Thymus (tissue), 11 donors: ENCODE measurements around the gene IFRD1. TPM values are rescaled to one million over a fixed set of nuclear protein-coding genes. Genes with fewer than 3 reads are reported as not detected.

Experiments
- DNase-seq, 9 donors: peaks; one replicate each; pipeline ENCODE4 v3.0.0-alpha.2; 2013; ENCODE audit warnings: low spot score in 9 of 9, low read depth in 6 of 9, missing footprints in 1 of 9
- H3K27ac ChIP-seq, 2 donors: one replicate each; pipeline ENCODE4 v1.5.1; 2013; ENCODE audit warnings: control low read depth in 1 of 2, low read depth in 1 of 2, low read length in 1 of 2, mild to moderate bottlenecking in 1 of 2, moderate library complexity in 1 of 2
- H3K27me3 ChIP-seq, 2 donors: one replicate each; pipeline ENCODE4 v1.5.1; 2013; ENCODE audit warnings: low read length in 1 of 2; ENCODE audit not compliant: control insufficient read depth in 2 of 2, insufficient read depth in 1 of 2
- H3K36me3 ChIP-seq, 2 donors: one replicate each; pipeline ENCODE4 v1.5.1; 2013; ENCODE audit warnings: low read length in 1 of 2, mild to moderate bottlenecking in 1 of 2, moderate library complexity in 1 of 2; ENCODE audit not compliant: control insufficient read depth in 2 of 2, insufficient read depth in 2 of 2
- H3K4me1 ChIP-seq, 2 donors: one replicate each; pipeline ENCODE4 v1.5.1; 2013; ENCODE audit warnings: low read length in 2 of 2; ENCODE audit not compliant: control insufficient read depth in 2 of 2, insufficient read depth in 2 of 2
- H3K4me3 ChIP-seq, 2 donors: one replicate each; pipeline ENCODE4 v1.5.1; 2013; ENCODE audit warnings: low read length in 2 of 2, control low read depth in 1 of 2, mild to moderate bottlenecking in 1 of 2
- H3K9me3 ChIP-seq, 2 donors: one replicate each; pipeline ENCODE4 v1.5.1; 2013; ENCODE audit warnings: low read length in 1 of 2, mild to moderate bottlenecking in 1 of 2; ENCODE audit not compliant: control insufficient read depth in 2 of 2, insufficient read depth in 1 of 2
- WGBS: extraction: QIAGEN DNeasy Blood & Tissue Kit; methylation state at CpG from one replicate; pipeline ENCODE4 v1.1.7; 2013; 5-methylcytosine and 5-hydroxymethylcytosine counted together
- polyA plus RNA-seq: library from polyadenylated mRNA; stranded (reverse); fragments of 200-250 nt; gene quantifications from one replicate; pipeline ENCODE4 v1.2.3, GENCODE V29; 2013
- total RNA-seq: library from RNA; stranded (reverse); fragments of 120-200 nt; gene quantifications from one replicate; pipeline ENCODE4 v1.2.4, GENCODE V29; 2013
- donor health status: healthy.

IFRD1 gene
- total and polyA plus RNA-seq, 2 donors = 23.2 to 63.0 TPM

DNA sequence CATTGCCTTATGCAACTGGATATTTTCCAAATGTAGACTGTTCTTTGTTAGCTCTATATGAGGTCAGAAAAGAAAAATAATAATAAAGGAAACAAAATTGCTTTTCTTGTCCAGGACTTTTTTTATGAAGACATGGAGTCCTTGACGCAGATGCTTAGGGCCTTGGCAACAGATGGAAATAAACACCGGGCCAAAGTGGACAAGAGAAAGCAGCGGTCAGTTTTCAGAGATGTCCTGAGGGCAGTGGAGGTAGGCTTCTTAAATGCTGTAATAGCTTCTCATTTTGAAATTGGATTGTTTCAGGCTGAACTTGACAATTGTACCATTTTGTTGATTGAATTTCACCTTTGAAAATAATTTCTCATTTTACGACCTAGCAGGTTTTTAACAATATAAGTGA, 17.6 kb downstream of the IFRD1 start:
- Histone ChIP-seq H3K27ac (no peak overlapping the region), H3K36me3 (peaks cover 26 to 71% of the 10 kb centered on the region in 2 donors), H3K4me1 (no peaks in the 10 kb centered on the region), H3K4me3 (no peak overlapping the region), H3K27me3 (no peaks in the 10 kb centered on the region), H3K9me3 (no peaks in the 10 kb centered on the region)
- WGBS = over 99% methylated on average over 4 of the region's 4 CpGs
- no peak for DNase-seq

DNA sequence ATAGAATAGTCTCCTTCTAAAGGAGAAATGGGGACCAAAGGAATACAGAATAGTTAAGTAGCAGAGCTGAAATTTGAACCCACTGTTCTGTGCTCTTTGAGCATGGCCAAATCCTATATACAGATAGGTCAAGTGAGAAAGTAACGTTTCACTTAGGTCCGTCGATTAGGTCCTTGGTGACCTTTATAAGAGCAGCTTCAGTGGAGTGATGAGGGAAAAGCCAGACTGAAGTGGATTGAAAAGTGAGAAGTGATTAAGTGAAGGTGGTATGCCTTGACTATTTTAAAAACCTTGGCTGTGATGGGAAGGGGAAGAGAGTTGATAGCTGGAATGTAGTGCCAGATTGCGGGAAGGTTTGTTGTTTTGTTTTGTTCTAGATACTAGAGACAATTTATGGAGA, 19.9 kb downstream of the IFRD1 start:
- WGBS = 86% methylated on average over 4 of the region's 4 CpGs
- Histone ChIP-seq H3K4me3 (no peak overlapping the region), H3K36me3 (peaks cover 31 to 60% of the 10 kb centered on the region in 2 donors), H3K4me1 (no peaks in the 10 kb centered on the region), H3K27ac (no peak overlapping the region), H3K27me3 (no peaks in the 10 kb centered on the region), H3K9me3 (no peaks in the 10 kb centered on the region)
- DNase-seq = no peak

- Histone ChIP-seq H3K4me1 (no peaks in the 10 kb centered on the region), H3K27me3 (no peaks in the 10 kb centered on the region), H3K27ac (no peak overlapping the region), H3K4me3 (no peak overlapping the region), H3K36me3 (peaks cover 18 to 33% of the 10 kb centered on the region in 2 donors), H3K9me3 (no peaks in the 10 kb centered on the region)
- WGBS = 98% methylated on average over 8 of the region's 8 CpGs
- DNase-seq = no peak
Observed at GRCh38 chr7:112476390-112477052, 26.3 kb downstream of the IFRD1 start.

- no peaks in the 10 kb centered on the region for H3K9me3 ChIP-seq
- no peaks in the 10 kb centered on the region for H3K27me3 ChIP-seq
- no peak overlapping the region for H3K27ac ChIP-seq
- H3K36me3 ChIP-seq = peaks cover 2 to 10% of the 10 kb centered on the region in 2 donors
- no peak for DNase-seq
- no peaks in the 10 kb centered on the region for H3K4me1 ChIP-seq
- H3K4me3 ChIP-seq = no peak overlapping the region
- 93% methylated on average over 2 of the region's 2 CpGs for WGBS
Observed at GRCh38 chr7:112481121-112481736, 31.0 kb downstream of the IFRD1 start.

GRCh38 chr7:112481833-112482670, 31.8 kb downstream of the IFRD1 start:
- Histone ChIP-seq H3K27me3 (no peaks in the 10 kb centered on the region), H3K4me1 (no peaks in the 10 kb centered on the region), H3K9me3 (no peaks in the 10 kb centered on the region), H3K27ac (no peak overlapping the region), H3K4me3 (no peak overlapping the region), H3K36me3 (peaks cover 0 to 5% of the 10 kb centered on the region in 2 donors)
- 91% methylated on average over 3 of the region's 3 CpGs for WGBS
- no peak for DNase-seq

DNA sequence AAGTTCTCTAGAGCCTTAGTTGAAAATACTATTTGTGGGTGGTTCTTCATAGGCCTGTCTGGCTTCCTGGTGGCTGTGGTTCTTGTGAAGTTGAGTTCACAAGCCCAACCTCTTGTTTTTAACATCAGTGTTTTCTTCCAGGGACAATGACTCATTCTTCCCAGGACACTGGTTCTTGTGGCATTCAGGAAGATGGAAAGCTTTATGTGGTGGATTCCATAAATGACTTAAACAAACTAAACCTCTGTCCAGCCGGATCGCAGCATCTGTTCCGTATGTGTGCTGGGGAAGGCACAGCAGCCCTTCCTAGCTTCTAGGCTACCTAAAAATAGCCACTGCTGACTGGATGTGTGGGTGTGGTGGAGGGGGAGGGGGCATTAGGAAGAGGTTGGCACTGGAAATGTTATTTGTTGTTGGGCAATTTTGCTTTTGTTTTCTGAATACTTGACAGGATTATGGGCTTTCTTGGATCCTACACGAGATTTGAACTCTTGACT, 34.5 kb downstream of the IFRD1 start:
- Histone ChIP-seq H3K4me1 (no peaks in the 10 kb centered on the region), H3K27ac (no peak overlapping the region), H3K36me3 (no peaks in the 10 kb centered on the region), H3K4me3 (no peak overlapping the region), H3K9me3 (no peaks in the 10 kb centered on the region), H3K27me3 (no peaks in the 10 kb centered on the region)
- over 99% methylated on average over 4 of the region's 4 CpGs for WGBS
- no peak for DNase-seq

DNA sequence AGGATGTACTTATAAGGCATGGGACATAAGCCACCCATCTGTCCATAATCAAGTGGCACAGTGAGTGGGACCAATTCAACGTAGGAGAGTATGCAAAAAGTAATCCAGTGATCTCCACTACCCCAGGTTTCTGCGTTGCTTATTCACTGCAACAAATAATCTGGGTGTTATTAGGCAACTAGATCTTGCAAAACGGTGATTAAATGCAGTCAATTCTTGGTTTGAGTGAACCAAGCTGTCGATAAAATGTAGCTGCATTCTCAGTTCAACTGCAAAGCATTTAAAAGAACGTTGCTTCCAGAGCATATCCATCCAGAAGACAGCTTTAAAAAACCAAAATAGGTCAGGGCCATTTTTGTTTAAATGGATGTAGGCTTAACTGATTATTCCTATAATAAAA, 35.5 kb downstream of the IFRD1 start:
- Histone ChIP-seq H3K36me3 (no peaks in the 10 kb centered on the region), H3K4me3 (no peak overlapping the region), H3K9me3 (no peaks in the 10 kb centered on the region), H3K4me1 (no peaks in the 10 kb centered on the region), H3K27ac (no peak overlapping the region), H3K27me3 (no peaks in the 10 kb centered on the region)
- 84% methylated on average over 5 of the region's 5 CpGs for WGBS
- DNase-seq = no peak

DNA sequence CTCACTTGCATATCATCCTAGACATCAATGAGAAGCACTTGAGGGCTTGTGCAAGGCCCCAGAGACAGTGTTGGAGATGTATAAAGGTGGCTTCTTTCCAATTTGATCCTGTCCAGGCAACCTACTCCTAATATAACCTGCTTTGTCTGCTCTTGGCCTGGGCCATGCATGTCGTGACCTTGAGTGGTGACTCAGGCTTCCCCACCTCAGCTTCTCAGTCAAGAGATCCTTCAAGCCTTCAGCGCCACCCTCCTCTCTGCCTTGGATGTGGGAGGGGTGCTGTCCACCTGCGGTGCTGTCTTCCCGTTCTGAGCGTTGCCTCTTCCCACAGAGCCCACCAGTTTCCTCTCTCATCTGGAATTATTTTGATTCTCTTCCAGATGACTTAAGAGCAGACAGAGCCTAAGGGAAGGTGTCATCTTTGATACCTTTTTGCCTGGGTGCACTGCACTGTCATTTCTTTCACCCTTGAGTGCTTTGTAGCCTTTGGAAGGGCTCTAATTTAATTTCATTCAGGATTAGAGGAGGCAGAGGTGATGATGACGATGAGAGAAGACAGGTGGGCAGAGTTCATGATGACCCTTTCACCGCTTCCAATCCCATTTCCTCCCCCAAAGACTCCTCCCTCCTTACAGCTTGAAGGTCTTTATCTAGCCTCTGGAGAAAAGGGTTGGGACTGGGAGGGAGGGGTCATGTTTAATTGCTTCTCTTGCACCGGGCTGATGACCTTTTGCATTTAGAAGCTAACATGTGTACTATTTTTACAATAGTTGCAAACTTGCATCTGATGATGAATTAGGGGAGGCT, 37.4 kb downstream of the IFRD1 start:
- no peaks in the 10 kb centered on the region for H3K36me3 ChIP-seq
- no peak for DNase-seq
- no peak overlapping the region for H3K27ac ChIP-seq
- H3K4me3 ChIP-seq = no peak overlapping the region
- H3K27me3 ChIP-seq = no peaks in the 10 kb centered on the region
- WGBS = 97% methylated on average over 8 of the region's 8 CpGs
- no peaks in the 10 kb centered on the region for H3K9me3 ChIP-seq
- H3K4me1 ChIP-seq = no peaks in the 10 kb centered on the region
